HG03159 (cell line): Measurements from ENCODE around the gene SRD5A1.
A peak's percentile ranks its signal among the peaks of the same experiment; 100 is the strongest.

Experiments used
- ATAC-seq: cut with Tn5 transposase; IDR thresholded peaks from one replicate; pipeline ENCODE4 v1.9.1; 2021; ENCODE audit warnings: mild to moderate bottlenecking, moderate library complexity; ENCODE audit not compliant: unreplicated experiment

SRD5A1 gene

GRCh38 chr5:6682239-6682638, 49.0 kb downstream of the SRD5A1 start:
- ATAC-seq = no peak

- no peak for ATAC-seq
These were observed 50.0 kb downstream of the SRD5A1 start for GRCh38 chr5:6683241-6683640.

- no peak for ATAC-seq
These were observed 50.8 kb downstream of the SRD5A1 start for GRCh38 chr5:6684075-6684474.

GRCh38 chr5:6686501-6686900, 53.3 kb downstream of the SRD5A1 start:
- ATAC-seq = no peak

GRCh38 chr5:6686915-6687409, 53.7 kb downstream of the SRD5A1 start:
- no peak for ATAC-seq

GRCh38 chr5:6687505-6687904, 54.3 kb downstream of the SRD5A1 start:
- ATAC-seq = no peak

GRCh38 chr5:6692906-6693305, 59.7 kb downstream of the SRD5A1 start:
- no peak for ATAC-seq

GRCh38 chr5:6698696-6699095, 65.5 kb downstream of the SRD5A1 start:
- no peak for ATAC-seq

GRCh38 chr5:6699357-6699756, 66.1 kb downstream of the SRD5A1 start:
- ATAC-seq = no peak

GRCh38 chr5:6700074-6700684, 66.9 kb downstream of the SRD5A1 start:
- no peak for ATAC-seq

GRCh38 chr5:6700685-6701355, 67.6 kb downstream of the SRD5A1 start:
- no peak for ATAC-seq

- no peak for ATAC-seq
These were observed 68.3 kb downstream of the SRD5A1 start for GRCh38 chr5:6701491-6701890.

- no peak for ATAC-seq
These were observed 69.4 kb downstream of the SRD5A1 start for GRCh38 chr5:6702633-6703032.

- no peak for ATAC-seq
These were observed 70.6 kb downstream of the SRD5A1 start for GRCh38 chr5:6703806-6704205.

GRCh38 chr5:6704361-6704851, 71.2 kb downstream of the SRD5A1 start:
- ATAC-seq = no peak

- ATAC-seq = peak; percentile 55
These were observed 71.8 kb downstream of the SRD5A1 start for GRCh38 chr5:6705088-6705487.

- ATAC-seq = no peak
These were observed 72.7 kb downstream of the SRD5A1 start for GRCh38 chr5:6705959-6706358.

- ATAC-seq = no peak
These were observed 74.6 kb downstream of the SRD5A1 start for GRCh38 chr5:6707852-6708251.

GRCh38 chr5:6708814-6709213, 75.6 kb downstream of the SRD5A1 start:
- ATAC-seq = no peak

- no peak for ATAC-seq
These were observed 76.8 kb downstream of the SRD5A1 start for GRCh38 chr5:6710070-6710469.

- no peak for ATAC-seq
These were observed 77.5 kb downstream of the SRD5A1 start for GRCh38 chr5:6710551-6711318.
